HG03103 (cell line): ENCODE data around the gene CABP2.
"Not testable (repeated sequence)": the region's sequence is repeated elsewhere in the genome, so short reads cannot be mapped to it uniquely, and the experiment has no call there.

Source experiments
- ATAC-seq: cut with Tn5 transposase; IDR thresholded peaks from one replicate; pipeline ENCODE4 v1.9.1; 2021; ENCODE audit warnings: low read depth; ENCODE audit not compliant: unreplicated experiment

CABP2 gene

GRCh38 chr11:67539550-67539949, 16.3 kb upstream of the CABP2 start:
- ATAC-seq = no peak

GRCh38 chr11:67538823-67539505, 15.7 kb upstream of the CABP2 start:
- no peak for ATAC-seq

- ATAC-seq = no peak
Observed at GRCh38 chr11:67538306-67538705, 15.1 kb upstream of the CABP2 start.

- no peak for ATAC-seq
Observed at GRCh38 chr11:67535561-67535960, 12.3 kb upstream of the CABP2 start.

- ATAC-seq = no peak
Observed at GRCh38 chr11:67534070-67534679, 10.9 kb upstream of the CABP2 start.

GRCh38 chr11:67532889-67533288, 9.6 kb upstream of the CABP2 start:
- no peak for ATAC-seq

GRCh38 chr11:67530282-67530592, 7.0 kb upstream of the CABP2 start:
- ATAC-seq = no peak

- ATAC-seq = no peak
Observed at GRCh38 chr11:67528376-67528775, 5.1 kb upstream of the CABP2 start.

- ATAC-seq = no peak
Observed at GRCh38 chr11:67525275-67525976, 2.2 kb upstream of the CABP2 start.

GRCh38 chr11:67524480-67524808, 1.2 kb upstream of the CABP2 start:
- ATAC-seq = no peak

- ATAC-seq = no peak
Observed at GRCh38 chr11:67523556-67524479, 572 bp upstream of the CABP2 start.

GRCh38 chr11:67522338-67522737, 908 bp downstream of the CABP2 start:
- ATAC-seq = no peak

GRCh38 chr11:67521924-67522323, 1.3 kb downstream of the CABP2 start:
- ATAC-seq = no peak

GRCh38 chr11:67520856-67521824, 2.1 kb downstream of the CABP2 start:
- no peak for ATAC-seq

- no peak for ATAC-seq
Observed at GRCh38 chr11:67519726-67520125, 3.5 kb downstream of the CABP2 start.

GRCh38 chr11:67517784-67518552, 5.3 kb downstream of the CABP2 start:
- ATAC-seq = no peak

- ATAC-seq = no peak
Observed at GRCh38 chr11:67516806-67517205, 6.4 kb downstream of the CABP2 start.

GRCh38 chr11:67514116-67514515, 9.1 kb downstream of the CABP2 start:
- ATAC-seq = no peak

- ATAC-seq = not testable (repeated sequence)
Observed at GRCh38 chr11:67511558-67511957, 11.7 kb downstream of the CABP2 start.
